Sigmoid colon (tissue), 7 donors: ENCODE measurements around the gene C1orf174. TPM values are rescaled to one million over a fixed set of nuclear protein-coding genes. Genes with fewer than 3 reads are reported as not detected.

Experiments
- DNase-seq: peaks from one replicate; pipeline ENCODE4 v3.0.0-alpha.2; 2019
- H3K27ac ChIP-seq, 4 donors: fragments of 200-600 bp; sonication (generic); one replicate each; pipeline ENCODE4 v1.5.1; 2016 to 2019; ENCODE audit warnings: mild to moderate bottlenecking in 1 of 4
- H3K27me3 ChIP-seq, 3 donors: fragments of 200-600 bp; sonication (generic); one replicate each; pipeline ENCODE4 v1.5.1; 2019; ENCODE audit warnings: mild to moderate bottlenecking in 1 of 3
- H3K36me3 ChIP-seq, 4 donors: fragments of 200-600 bp; sonication (generic); one replicate each; pipeline ENCODE4 v1.5.1; 2016 to 2019
- H3K4me1 ChIP-seq, 4 donors: fragments of 200-600 bp; sonication (generic); one replicate each; pipeline ENCODE4 v1.5.1; 2017 to 2019
- H3K4me3 ChIP-seq, 4 donors: fragments of 200-600 bp; sonication (generic); one replicate each; pipeline ENCODE4 v1.5.1; 2017 to 2019; ENCODE audit warnings: mild to moderate bottlenecking in 2 of 4, moderate library complexity in 1 of 4
- H3K9me3 ChIP-seq, 4 donors: fragments of 200-600 bp in 3 of 4; sonication (generic) in 3 of 4; one replicate each; pipeline versions ENCODE4 v1.5.1 to v1.6.1; 2013 to 2019
- CTCF ChIP-seq, 4 experiments: fragments of 450-650 bp in 3 of 4; fragments of 200-600 bp in 1 of 4; IDR thresholded peaks; one replicate each; pipeline ENCODE4 v1.5.1; 2016 to 2019; ENCODE audit warnings: antibody characterized with exemption in 4 of 4, mild to moderate bottlenecking in 3 of 4, moderate library complexity in 2 of 4
- EP300 ChIP-seq, 4 donors: sonication (generic); formaldehyde crosslinking; IDR thresholded peaks; one replicate each; pipeline ENCODE4 v1.6.1; 2017; ENCODE audit warnings: antibody characterized with exemption in 4 of 4
- POLR2A ChIP-seq, 2 donors: fragments of 450-650 bp; IDR thresholded peaks; one replicate each; pipeline ENCODE4 v1.6.1; 2016; ENCODE audit warnings: antibody characterized with exemption in 2 of 2, mild to moderate bottlenecking in 2 of 2, moderate library complexity in 2 of 2
- POLR2AphosphoS5 ChIP-seq, 4 donors: sonication (generic); formaldehyde crosslinking; IDR thresholded peaks; one replicate each; pipeline ENCODE4 v1.6.1; 2017; ENCODE audit warnings: antibody characterized with exemption in 4 of 4
- WGBS, 2 donors: extraction: QIAGEN DNeasy Blood & Tissue Kit; methylation state at CpG; one replicate each; pipeline ENCODE4 v1.1.7; 2013; 5-methylcytosine and 5-hydroxymethylcytosine counted together
- intact Hi-C: fragments of 100-400 bp; cut with DNase I; formaldehyde crosslinking; loops from one replicate; pipeline ENCODE4 v1.15.1; 2023
- polyA plus RNA-seq, 3 donors: library from polyadenylated mRNA; stranded (reverse); fragments of 200-250 nt; gene quantifications; one replicate each; pipeline ENCODE4 v1.2.3, GENCODE V29; 2013
- total RNA-seq, 4 donors: library from RNA; depleted of rRNA; stranded (reverse); fragments of >200 nt; gene quantifications; one replicate each; pipeline ENCODE4 v1.1.0, GENCODE V29; 2016
- donor health status: healthy with polysubstance abuse.
- donor health status: Bipolar disorder and iron deficiency.
- donor health status: healthy.

Gene C1orf174
- total and polyA plus RNA-seq, 7 donors = 10.8 to 33.0 (median 23.4) TPM

- DNase-seq = no peak
- no peaks in the 10 kb centered on the region for H3K27me3 ChIP-seq
- no peak overlapping the region for H3K4me3 ChIP-seq
- peaks cover 12 to 82% (median 31%) of the 10 kb centered on the region in 4 donors for H3K36me3 ChIP-seq
- no peaks in the 10 kb centered on the region for H3K4me1 ChIP-seq
- WGBS, 2 donors = 58 to 83% methylated on average over 18 of the region's 18 CpGs
- no peak overlapping the region for H3K27ac ChIP-seq
- intact Hi-C loops = no loop called here
- H3K9me3 ChIP-seq = no peaks in the 10 kb centered on the region
- TF ChIP-seq CTCF (IDR thresholded peaks at IDR 0.05) = no peak
- TF ChIP-seq POLR2AphosphoS5 (IDR thresholded peaks at IDR 0.05) = no peak
- no peak for TF ChIP-seq EP300 (IDR thresholded peaks at IDR 0.05)
- TF ChIP-seq POLR2A (IDR thresholded peaks at IDR 0.05) = no peak
Observed at GRCh38 chr1:3869751-3870301, 30.2 kb downstream of the C1orf174 start.

GRCh38 chr1:3868464-3869006, 31.5 kb downstream of the C1orf174 start:
- intact Hi-C loops = no loop called here
- Histone ChIP-seq H3K27me3 (no peaks in the 10 kb centered on the region), H3K4me1 (no peaks in the 10 kb centered on the region), H3K4me3 (no peak overlapping the region), H3K27ac (no peak overlapping the region), H3K36me3 (peaks cover 12 to 72% (median 27%) of the 10 kb centered on the region in 4 donors), H3K9me3 (no peaks in the 10 kb centered on the region)
- no peak for TF ChIP-seq POLR2A (IDR thresholded peaks at IDR 0.05)
- TF ChIP-seq EP300 (IDR thresholded peaks at IDR 0.05) = no peak
- no peak for TF ChIP-seq CTCF (IDR thresholded peaks at IDR 0.05)
- no peak for TF ChIP-seq POLR2AphosphoS5 (IDR thresholded peaks at IDR 0.05)
- DNase-seq = no peak
- WGBS, 2 donors = 82 to 85% methylated on average over 13 of the region's 13 CpGs

GRCh38 chr1:3865606-3866160, 34.4 kb downstream of the C1orf174 start:
- Histone ChIP-seq H3K27ac (no peak overlapping the region), H3K36me3 (peaks cover 12 to 44% (median 17%) of the 10 kb centered on the region in 4 donors), H3K9me3 (no peaks in the 10 kb centered on the region), H3K27me3 (no peaks in the 10 kb centered on the region), H3K4me3 (no peak overlapping the region), H3K4me1 (no peaks in the 10 kb centered on the region)
- intact Hi-C loops = no loop called here
- WGBS, 2 donors = 80 to 91% methylated on average over 18 of the region's 18 CpGs
- TF ChIP-seq POLR2A (IDR thresholded peaks at IDR 0.05) = no peak
- TF ChIP-seq POLR2AphosphoS5 (IDR thresholded peaks at IDR 0.05) = no peak
- TF ChIP-seq EP300 (IDR thresholded peaks at IDR 0.05) = no peak
- no peak for TF ChIP-seq CTCF (IDR thresholded peaks at IDR 0.05)
- no peak for DNase-seq

DNA sequence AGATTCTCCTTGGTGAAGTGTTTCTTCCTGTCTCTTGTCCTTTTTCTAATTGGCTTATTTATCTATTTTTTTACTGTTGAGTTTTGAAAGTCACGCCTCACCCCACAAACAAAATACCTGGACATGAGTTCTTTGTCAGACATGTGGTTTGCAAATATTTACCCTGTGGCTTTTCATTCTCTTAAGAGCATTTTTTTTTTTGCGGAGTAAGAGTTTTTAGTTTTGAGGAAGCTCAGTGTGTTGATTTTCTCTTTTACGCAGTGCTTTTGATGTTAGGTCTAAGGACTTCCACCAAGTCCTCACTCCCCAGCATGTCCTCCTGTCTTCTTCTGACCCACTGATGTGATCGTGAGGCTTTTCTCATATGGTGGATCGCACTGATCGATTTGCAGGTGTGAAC, 35.2 kb downstream of the C1orf174 start:
- no peaks in the 10 kb centered on the region for H3K9me3 ChIP-seq
- DNase-seq = no peak
- 90% methylated on average over 6 of the region's 6 CpGs for WGBS, 2 donors
- H3K4me1 ChIP-seq = no peaks in the 10 kb centered on the region
- no peaks in the 10 kb centered on the region for H3K27me3 ChIP-seq
- H3K4me3 ChIP-seq = no peak overlapping the region
- intact Hi-C loops = no loop called here
- peaks cover 4 to 36% (median 13%) of the 10 kb centered on the region in 4 donors for H3K36me3 ChIP-seq
- no peak overlapping the region for H3K27ac ChIP-seq
- TF ChIP-seq EP300 (IDR thresholded peaks at IDR 0.05) (no peak), POLR2A (IDR thresholded peaks at IDR 0.05) (no peak), CTCF (IDR thresholded peaks at IDR 0.05) (no peak), POLR2AphosphoS5 (IDR thresholded peaks at IDR 0.05) (no peak)
